GM12864 (cell line): ENCODE results near the gene RPS15.

ENCODE experiments used
- DNase-seq: peaks from one replicate; pipeline ENCODE4 v3.0.0-alpha.2; 2011; ENCODE audit warnings: low read depth
- H3K4me3 ChIP-seq: 2 replicates; pipeline ENCODE4 v1.5.1; 2011; ENCODE audit warnings: mild to moderate bottlenecking, low read depth, low read length, control low read depth
- CTCF ChIP-seq: IDR thresholded peaks from 2 replicates; pipeline ENCODE4 v1.5.1; 2011; ENCODE audit warnings: low read depth, mild to moderate bottlenecking, moderate library complexity, low read length, control low read depth, inconsistent platforms; ENCODE audit errors: missing control alignments

RPS15 gene

GRCh38 chr19:1468274-1468820 lies 30.2 kb downstream of the RPS15 start:
- no peak for DNase-seq
- TF ChIP-seq CTCF: no peak
- no peak overlapping the region for H3K4me3 ChIP-seq

GRCh38 chr19:1468821-1469254 lies 30.6 kb downstream of the RPS15 start:
- no peak for DNase-seq
- TF ChIP-seq CTCF: no peak
- H3K4me3 ChIP-seq: no peak overlapping the region

DNA sequence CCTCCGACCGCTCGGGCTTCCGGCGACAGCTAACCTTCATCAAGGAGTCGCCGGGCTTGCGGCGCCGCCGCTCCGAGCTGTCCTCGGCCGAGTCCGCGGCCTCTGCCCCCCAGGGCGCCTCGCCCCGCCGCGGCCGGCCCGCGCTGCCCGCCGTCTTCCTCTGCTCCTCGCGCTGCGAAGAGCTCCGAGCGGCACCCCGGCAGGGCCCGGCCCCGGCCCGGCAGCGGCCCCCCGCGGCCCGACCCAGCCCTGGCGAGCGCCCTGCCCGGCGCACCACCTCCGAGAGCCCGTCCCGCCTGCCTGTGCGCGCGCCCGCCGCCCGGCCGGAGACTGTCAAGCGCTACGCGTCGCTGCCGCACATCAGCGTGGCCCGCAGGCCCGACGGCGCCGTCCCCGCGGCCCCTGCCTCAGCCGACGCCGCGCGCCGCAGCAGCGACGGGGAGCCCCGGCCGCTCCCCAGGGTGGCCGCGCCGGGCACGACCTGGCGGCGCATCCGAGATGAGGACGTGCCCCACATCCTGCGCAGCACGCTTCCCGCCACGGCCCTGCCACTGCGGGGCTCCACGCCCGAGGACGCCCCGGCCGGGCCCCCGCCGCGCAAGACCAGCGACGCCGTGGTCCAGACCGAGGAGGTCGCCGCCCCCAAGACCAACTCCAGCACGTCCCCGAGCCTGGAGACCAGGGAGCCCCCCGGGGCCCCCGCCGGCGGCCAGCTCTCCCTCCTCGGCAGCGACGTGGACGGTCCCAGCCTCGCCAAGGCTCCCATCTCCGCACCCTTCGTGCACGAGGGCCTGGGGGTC lies 31.3 kb downstream of the RPS15 start:
- DNase-seq: no peak
- no peak overlapping the region for H3K4me3 ChIP-seq
- no peak for TF ChIP-seq CTCF

DNA sequence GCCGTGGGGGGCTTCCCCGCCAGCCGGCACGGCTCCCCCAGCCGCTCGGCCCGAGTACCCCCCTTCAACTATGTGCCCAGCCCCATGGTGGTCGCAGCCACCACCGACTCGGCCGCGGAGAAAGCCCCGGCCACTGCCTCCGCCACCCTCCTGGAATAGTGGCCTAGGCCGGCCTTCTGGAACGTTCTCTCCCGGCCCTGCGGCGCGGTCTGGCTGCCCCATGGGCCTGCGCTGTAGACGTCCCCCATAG lies 31.8 kb downstream of the RPS15 start:
- H3K4me3 ChIP-seq: no peak overlapping the region
- TF ChIP-seq CTCF: no peak
- no peak for DNase-seq

DNA sequence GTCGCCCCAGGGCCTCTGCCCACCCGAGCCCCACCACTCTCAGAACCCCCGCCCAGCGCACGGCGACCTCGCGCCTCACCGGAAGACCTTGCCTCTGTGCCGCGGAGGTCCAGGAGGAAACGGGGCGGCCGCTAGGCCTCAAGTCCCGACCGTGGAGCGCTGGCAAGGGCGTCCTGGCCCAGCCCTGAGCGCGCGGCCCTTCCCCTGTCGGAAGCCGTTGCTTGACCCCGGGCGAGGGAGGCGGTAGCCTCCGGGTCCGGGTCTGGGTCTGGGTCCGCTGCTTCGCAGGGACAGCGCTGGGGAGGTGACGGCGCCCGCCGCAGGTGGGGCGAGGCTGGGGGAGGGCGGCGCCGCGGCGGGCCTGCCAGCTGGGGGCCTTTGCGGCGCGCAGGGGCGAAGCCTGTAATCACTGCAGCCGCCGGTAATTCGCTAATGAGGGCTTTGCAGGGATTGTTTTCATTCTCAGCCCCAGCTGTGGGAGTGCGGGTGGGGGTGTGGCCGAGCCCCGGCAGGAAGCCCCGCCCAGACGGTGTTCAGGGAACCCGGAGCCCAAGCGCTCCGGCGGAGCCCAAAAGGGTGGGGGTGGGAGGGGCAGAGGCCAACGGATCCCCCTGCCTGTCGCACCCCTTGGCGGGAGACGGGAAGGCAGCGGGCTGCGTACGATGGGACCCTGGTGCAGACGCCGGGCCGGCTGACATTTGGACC lies 32.3 kb downstream of the RPS15 start:
- no peak for TF ChIP-seq CTCF
- no peak for DNase-seq
- no peak overlapping the region for H3K4me3 ChIP-seq

DNA sequence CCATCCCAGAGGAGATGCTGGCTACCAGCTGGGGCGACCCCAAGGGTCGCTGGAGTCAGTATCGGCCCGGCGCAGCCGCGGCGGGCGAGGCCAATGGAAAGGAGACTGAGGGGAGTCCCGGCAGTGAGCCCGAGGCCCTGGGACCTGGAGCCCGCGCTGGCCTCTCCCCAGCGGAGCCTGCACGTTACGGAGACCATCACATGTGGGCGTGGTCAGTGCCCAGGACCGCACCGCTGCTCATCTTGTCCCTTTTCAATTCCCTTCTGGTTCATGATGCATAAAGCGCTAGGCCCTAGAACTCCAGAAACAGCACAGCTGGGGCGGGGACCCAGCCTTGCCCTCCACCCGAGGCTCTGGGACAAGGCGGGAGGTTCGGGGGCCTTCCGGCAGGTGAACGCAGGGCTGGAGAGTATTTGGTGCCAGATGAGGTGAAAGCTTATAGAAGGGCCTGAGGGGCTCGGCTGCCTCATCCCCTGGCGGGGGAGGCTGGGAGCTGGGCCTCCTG lies 32.9 kb downstream of the RPS15 start:
- H3K4me3 ChIP-seq: no peak overlapping the region
- no peak for DNase-seq
- no peak for TF ChIP-seq CTCF
